ENCODE results near the gene RAB3IL1. TPM values are rescaled to one million over a fixed set of nuclear protein-coding genes. Genes with fewer than 3 reads are reported as not detected.

RAB3IL1 gene
- total and polyA plus RNA-seq, 9 of the 15 experiments (the other 6 are each of a cell fraction or from before 2014, with no cell fraction given) = 0.15 to 42.6 (median 15.5) TPM

DNA sequence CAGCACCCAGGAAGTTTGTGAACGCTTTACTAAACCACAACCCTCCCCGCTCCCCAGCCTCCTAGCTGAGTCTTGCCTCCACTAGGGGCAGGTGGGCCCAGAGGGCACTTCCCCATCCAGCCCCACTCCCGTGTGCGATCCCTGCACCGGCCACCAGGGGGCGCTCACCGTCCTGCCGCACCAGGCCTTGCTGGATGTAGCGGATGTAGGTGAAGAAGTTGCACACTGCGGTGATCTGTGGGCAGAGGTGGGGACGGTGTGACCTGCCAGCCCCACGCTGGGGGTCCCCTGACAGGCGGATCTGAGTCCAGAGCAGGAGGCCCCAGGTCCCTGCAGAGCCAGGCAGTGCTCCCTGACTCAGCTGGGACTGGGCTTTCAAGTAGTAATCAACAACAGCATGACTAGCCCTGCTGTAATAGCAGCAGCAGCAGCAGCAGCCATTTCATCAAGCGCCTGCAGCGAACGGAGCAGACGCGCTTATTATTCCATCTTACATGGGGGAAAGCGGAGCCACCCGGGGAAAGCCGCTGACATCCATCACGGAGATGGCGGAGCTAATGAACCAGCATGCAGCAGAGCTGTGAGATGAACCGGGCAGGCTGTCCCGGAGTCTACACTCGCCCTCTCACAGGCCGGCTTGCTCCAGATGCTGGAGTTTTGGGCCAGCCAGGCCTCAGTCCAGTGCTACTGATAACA is 18.1 kb downstream of the RAB3IL1 start:
- Histone ChIP-seq H3K9ac (ENCODE audit: insufficient read depth in 1 of 2, low read depth in 2 of 2, low read length in 2 of 2) (no peak overlapping the region), H3K9me3 (replicated peaks; ENCODE audit: control insufficient read depth, insufficient read depth, low read depth, low read length) (no peaks in the 10 kb centered on the region), H2AFZ (ENCODE audit: low read depth, low read length) (peak overlapping the region; percentile 36; the same call in 1 of the 2 replicates), H3K4me3 (no peak overlapping the region), H3K4me1 (replicated peaks in 1 of 2; ENCODE audit: control insufficient read depth in 2 of 2, insufficient read depth in 2 of 2, low read length in 2 of 2) (peaks cover 4 to 34% of the 10 kb centered on the region in 2 experiments; a peak in 4 of 5 replicates), H4K20me1 (replicated peaks; ENCODE audit: control insufficient read depth, insufficient read depth, low read length) (no peaks in the 10 kb centered on the region), H3K9me1 (ENCODE audit: control insufficient read depth, insufficient read depth, low read length) (no peaks in the 10 kb centered on the region), H3K4me2 (ENCODE audit: insufficient read depth, low read length) (no peak overlapping the region; the same call in 1 of the 2 replicates), H3K27me3 (ENCODE audit: control insufficient read depth in 2 of 2, insufficient read depth in 2 of 2, low read length in 2 of 2) (no peaks in the 10 kb centered on the region), H3K36me3 (ENCODE audit: control insufficient read depth, insufficient read depth, low read length) (peaks cover 79% of the 10 kb centered on the region; the same call in 2 of the 3 replicates), H3K79me2 (ENCODE audit: control insufficient read depth, insufficient read depth, low read length) (no peaks in the 10 kb centered on the region), H3K27ac (ENCODE audit: extremely low read depth, low read depth, low read length) (no peak overlapping the region)
- BruUV-seq (replicated peaks) = no TSS peak
- peak; percentile 94 for FAIRE-seq
- DNase-seq (ENCODE audit: extremely low read depth in 1 of 4, low spot score in 3 of 4) = peak; percentile 89 to 94 (median 94)
- ChIA-PET POLR2A (interaction anchor here (0.7 to 10.7 kb wide), 7 partner anchors 9 to 256 kb away, joined by 3 to 109 read pairs (median 5); partner anchors contain the start of genes BEST1, FTH1 and INCENP), CTCF (ENCODE audit: low intra/inter-chr PET ratio) (interaction anchor here (0.6 to 6.7 kb wide), 8 partner anchors 48 to 208 kb away, joined by 3 to 98 read pairs (median 16); no protein-coding TSS in a partner anchor)
- WGBS (ENCODE audit: insufficient coverage, low coverage, missing lambda C conversion rate) = 36% methylated on average over 25 of the region's 27 CpGs
- ATAC-seq = peak; percentile 93
- in situ Hi-C loops (cut with MboI) (loop anchor here (5.0 kb wide), 3 partner anchors 48 to 208 kb away; no protein-coding TSS in a partner anchor), intact Hi-C loops (cut with micrococcal nuclease) (loop anchor here (1.0 to 2.0 kb wide), 5 partner anchors 48 to 209 kb away; no protein-coding TSS in a partner anchor)
- TF ChIP-seq SMAD4 (CRISPR knock-in tag; conservative IDR thresholded peaks at IDR 0.05) (peak; percentile 49), MBD2 (IDR thresholded peaks at IDR 0.05; ENCODE audit: borderline replicate concordance, low read depth) (no peak), ZNF436 (CRISPR knock-in tag; IDR thresholded peaks at IDR 0.05) (no peak), ZNF146 (CRISPR knock-in tag; IDR thresholded peaks at IDR 0.05; ENCODE audit: unreplicated experiment) (no peak), TAF7 (tag; IDR thresholded peaks at IDR 0.05) (no peak), ZNF12 (CRISPR knock-in tag; IDR thresholded peaks at IDR 0.05) (no peak), FOXM1 (IDR thresholded peaks at IDR 0.05; ENCODE audit: low read depth) (no peak), FOXM1 (CRISPR knock-in tag; IDR thresholded peaks at IDR 0.05; ENCODE audit: low read depth) (no peak; the same call in 1 of the 2 replicates), TAF1 (IDR thresholded peaks at IDR 0.05; ENCODE audit: control insufficient read depth, extremely low read depth, insufficient read depth, low read length, severe bottlenecking) (peak; percentile 21)
- TF ChIP-seq, protein P1, sequence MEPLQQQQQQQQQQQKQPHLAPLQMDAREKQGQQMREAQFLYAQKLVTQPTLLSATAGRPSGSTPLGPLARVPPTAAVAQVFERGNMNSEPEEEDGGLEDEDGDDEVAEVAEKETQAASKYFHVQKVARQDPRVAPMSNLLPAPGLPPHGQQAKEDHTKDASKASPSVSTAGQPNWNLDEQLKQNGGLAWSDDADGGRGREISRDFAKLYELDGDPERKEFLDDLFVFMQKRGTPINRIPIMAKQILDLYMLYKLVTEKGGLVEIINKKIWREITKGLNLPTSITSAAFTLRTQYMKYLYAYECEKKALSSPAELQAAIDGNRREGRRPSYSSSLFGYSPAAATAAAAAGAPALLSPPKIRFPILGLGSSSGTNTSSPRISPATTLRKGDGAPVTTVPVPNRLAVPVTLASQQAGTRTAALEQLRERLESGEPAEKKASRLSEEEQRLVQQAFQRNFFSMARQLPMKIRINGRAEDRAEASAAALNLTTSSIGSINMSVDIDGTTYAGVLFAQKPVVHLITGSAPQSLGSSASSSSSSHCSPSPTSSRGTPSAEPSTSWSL (CRISPR knock-in tag; IDR thresholded peaks at IDR 0.05; ENCODE audit: borderline replicate concordance) = no peak
- TF ChIP-seq, protein P2, sequence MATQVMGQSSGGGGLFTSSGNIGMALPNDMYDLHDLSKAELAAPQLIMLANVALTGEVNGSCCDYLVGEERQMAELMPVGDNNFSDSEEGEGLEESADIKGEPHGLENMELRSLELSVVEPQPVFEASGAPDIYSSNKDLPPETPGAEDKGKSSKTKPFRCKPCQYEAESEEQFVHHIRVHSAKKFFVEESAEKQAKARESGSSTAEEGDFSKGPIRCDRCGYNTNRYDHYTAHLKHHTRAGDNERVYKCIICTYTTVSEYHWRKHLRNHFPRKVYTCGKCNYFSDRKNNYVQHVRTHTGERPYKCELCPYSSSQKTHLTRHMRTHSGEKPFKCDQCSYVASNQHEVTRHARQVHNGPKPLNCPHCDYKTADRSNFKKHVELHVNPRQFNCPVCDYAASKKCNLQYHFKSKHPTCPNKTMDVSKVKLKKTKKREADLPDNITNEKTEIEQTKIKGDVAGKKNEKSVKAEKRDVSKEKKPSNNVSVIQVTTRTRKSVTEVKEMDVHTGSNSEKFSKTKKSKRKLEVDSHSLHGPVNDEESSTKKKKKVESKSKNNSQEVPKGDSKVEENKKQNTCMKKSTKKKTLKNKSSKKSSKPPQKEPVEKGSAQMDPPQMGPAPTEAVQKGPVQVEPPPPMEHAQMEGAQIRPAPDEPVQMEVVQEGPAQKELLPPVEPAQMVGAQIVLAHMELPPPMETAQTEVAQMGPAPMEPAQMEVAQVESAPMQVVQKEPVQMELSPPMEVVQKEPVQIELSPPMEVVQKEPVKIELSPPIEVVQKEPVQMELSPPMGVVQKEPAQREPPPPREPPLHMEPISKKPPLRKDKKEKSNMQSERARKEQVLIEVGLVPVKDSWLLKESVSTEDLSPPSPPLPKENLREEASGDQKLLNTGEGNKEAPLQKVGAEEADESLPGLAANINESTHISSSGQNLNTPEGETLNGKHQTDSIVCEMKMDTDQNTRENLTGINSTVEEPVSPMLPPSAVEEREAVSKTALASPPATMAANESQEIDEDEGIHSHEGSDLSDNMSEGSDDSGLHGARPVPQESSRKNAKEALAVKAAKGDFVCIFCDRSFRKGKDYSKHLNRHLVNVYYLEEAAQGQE (IDR thresholded peaks at IDR 0.05; ENCODE audit: borderline replicate concordance) = peak; percentile 96
- TF ChIP-seq, protein P2 (CRISPR knock-in tag; IDR thresholded peaks at IDR 0.05; ENCODE audit: low read depth) = no peak

Data from K562 (cell line).